Neural progenitor cell (in vitro differentiated cells): ENCODE measurements around the gene TREH.
"Not testable (repeated sequence)": the region's sequence is repeated elsewhere in the genome, so short reads cannot be mapped to it uniquely, and the experiment has no call there.

Source experiments
- CTCF ChIP-seq: fragments of 200-600 bp; sonication (generic); IDR thresholded peaks from 2 replicates; pipeline ENCODE4 v1.5.1; 2017; ENCODE audit warnings: antibody characterized with exemption, mild to moderate bottlenecking
- EZH2 ChIP-seq: fragments of 200-600 bp; sonication (generic); IDR thresholded peaks from 2 replicates; pipeline ENCODE4 v1.6.1; 2017; ENCODE audit warnings: antibody characterized with exemption, mild to moderate bottlenecking, moderate library complexity
- EZH2phosphoT487 ChIP-seq: fragments of 200-600 bp; sonication (generic); IDR thresholded peaks from 2 replicates; pipeline ENCODE4 v1.6.1; 2017; ENCODE audit warnings: antibody characterized with exemption

- not testable (repeated sequence) for TF ChIP-seq CTCF, EZH2, EZH2phosphoT487
Measured at GRCh38 chr11:118714416-118714815, 35.0 kb upstream of the TREH start.
